ENCODE data around the gene RC3H1. TPM values are rescaled to one million over a fixed set of nuclear protein-coding genes. Genes with fewer than 3 reads are reported as not detected.

The RC3H1 gene
- total RNA-seq, 4 donors from 2014 or later: 37.3 to 49.8 (median 40.4) TPM

DNA sequence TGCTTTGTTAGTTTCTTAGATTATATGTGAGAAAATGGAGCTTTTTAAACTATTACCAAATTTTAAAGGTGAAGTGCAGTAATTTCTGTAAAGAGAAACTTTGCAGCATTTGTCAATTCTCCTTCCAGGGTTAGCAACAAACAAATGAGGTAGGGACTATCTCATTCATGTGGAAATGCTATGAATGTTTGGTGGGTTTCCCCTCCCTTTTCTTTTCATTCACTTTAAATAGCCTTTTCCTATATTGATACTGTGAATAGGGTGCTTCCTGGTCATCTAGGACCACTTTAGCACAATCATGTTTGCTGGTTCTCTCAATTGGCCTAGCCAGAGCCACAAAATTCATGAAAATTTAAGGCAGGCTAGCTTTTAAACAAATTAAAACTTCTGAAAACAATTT is 133.4 kb downstream of the RC3H1 start:
- no peaks in the 10 kb centered on the region for H3K27me3 ChIP-seq
- peaks cover 0 to 37% of the 10 kb centered on the region in 2 donors for H3K36me3 ChIP-seq
- no peaks in the 10 kb centered on the region for H3K4me1 ChIP-seq
- H3K4me3 ChIP-seq: no peak overlapping the region
- no peak for ATAC-seq
- no peak for TF ChIP-seq POLR2A (IDR thresholded peaks at IDR 0.05)
- TF ChIP-seq, protein P1, sequence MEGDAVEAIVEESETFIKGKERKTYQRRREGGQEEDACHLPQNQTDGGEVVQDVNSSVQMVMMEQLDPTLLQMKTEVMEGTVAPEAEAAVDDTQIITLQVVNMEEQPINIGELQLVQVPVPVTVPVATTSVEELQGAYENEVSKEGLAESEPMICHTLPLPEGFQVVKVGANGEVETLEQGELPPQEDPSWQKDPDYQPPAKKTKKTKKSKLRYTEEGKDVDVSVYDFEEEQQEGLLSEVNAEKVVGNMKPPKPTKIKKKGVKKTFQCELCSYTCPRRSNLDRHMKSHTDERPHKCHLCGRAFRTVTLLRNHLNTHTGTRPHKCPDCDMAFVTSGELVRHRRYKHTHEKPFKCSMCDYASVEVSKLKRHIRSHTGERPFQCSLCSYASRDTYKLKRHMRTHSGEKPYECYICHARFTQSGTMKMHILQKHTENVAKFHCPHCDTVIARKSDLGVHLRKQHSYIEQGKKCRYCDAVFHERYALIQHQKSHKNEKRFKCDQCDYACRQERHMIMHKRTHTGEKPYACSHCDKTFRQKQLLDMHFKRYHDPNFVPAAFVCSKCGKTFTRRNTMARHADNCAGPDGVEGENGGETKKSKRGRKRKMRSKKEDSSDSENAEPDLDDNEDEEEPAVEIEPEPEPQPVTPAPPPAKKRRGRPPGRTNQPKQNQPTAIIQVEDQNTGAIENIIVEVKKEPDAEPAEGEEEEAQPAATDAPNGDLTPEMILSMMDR (IDR thresholded peaks at IDR 0.05): no peak
- TF ChIP-seq EP300 (IDR thresholded peaks at IDR 0.05): no peak
- TF ChIP-seq POLR2AphosphoS5 (IDR thresholded peaks at IDR 0.05): no peak
- H3K27ac ChIP-seq: no peak overlapping the region
- H3K9me3 ChIP-seq: no peaks in the 10 kb centered on the region

DNA sequence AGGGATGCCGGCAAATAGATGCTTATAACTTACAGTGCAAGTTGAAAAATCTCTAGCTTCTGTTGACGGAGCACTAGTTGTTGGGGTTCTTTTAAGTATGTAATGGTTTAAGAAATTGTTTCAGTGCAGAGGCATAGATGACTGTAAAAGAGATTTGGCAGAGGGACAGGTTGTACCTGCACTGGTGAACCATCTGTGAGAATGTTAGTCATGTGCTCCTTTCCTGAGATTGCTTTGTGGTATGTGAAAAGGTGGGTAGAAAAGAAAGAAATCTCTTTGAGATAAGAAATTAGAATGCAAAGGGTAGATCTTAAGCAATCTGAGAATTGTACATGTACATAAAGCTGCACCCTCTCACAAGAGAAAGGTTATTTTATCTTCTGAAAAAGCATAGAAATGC is 134.5 kb downstream of the RC3H1 start:
- ATAC-seq: no peak
- H3K4me1 ChIP-seq: no peaks in the 10 kb centered on the region
- no peaks in the 10 kb centered on the region for H3K9me3 ChIP-seq
- TF ChIP-seq, protein P1 (IDR thresholded peaks at IDR 0.05): no peak
- TF ChIP-seq POLR2AphosphoS5 (IDR thresholded peaks at IDR 0.05) (no peak), POLR2A (IDR thresholded peaks at IDR 0.05) (no peak), EP300 (IDR thresholded peaks at IDR 0.05) (no peak)
- H3K4me3 ChIP-seq: no peak overlapping the region
- no peak overlapping the region for H3K27ac ChIP-seq
- 86 to 100% methylated on average over 2 of the region's 2 CpGs for WGBS, 2 donors (ENCODE audit: low coverage in 1 of 2)
- peaks cover 0 to 37% of the 10 kb centered on the region in 2 donors for H3K36me3 ChIP-seq
- no peaks in the 10 kb centered on the region for H3K27me3 ChIP-seq

DNA sequence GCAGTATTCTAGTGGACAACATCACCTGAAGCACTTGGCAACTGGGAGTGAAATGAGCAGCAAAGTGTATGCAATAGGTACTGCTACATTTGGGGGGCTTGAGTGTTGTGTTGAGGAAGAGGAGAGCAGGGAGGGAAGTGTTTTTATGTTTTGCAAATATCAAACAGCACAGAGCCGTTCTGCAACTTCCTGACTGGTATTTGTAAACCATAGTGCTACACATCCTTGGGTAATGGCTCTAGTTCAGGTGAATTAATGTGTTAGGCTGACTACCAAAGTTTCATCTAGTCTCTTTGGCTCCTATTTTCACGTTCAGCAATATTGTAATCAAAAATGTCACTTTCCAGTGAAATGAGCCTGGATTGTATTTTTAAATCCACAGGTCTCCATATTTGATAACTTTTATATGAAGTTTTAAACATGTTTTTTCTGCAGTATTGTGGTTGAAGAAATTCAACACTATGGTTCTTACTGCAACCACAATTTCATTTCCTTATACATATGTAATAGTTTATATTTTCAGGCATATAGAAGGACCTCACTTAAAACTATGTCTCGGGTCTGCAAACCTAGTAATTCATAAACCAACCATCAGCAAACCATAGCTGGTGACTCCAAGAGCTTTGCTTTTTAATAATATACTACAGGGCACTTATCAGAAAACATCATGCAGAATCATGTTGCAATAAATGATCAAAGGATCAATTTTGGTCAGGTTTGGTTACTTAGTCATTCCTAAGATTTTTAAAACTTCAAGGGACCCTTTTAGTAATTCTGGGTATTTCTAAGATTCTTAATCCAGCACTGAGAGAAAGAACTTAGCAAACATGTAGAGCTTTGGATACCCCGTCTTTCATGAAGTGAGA is 135.2 kb downstream of the RC3H1 start:
- peaks cover 0 to 37% of the 10 kb centered on the region in 2 donors for H3K36me3 ChIP-seq

DNA sequence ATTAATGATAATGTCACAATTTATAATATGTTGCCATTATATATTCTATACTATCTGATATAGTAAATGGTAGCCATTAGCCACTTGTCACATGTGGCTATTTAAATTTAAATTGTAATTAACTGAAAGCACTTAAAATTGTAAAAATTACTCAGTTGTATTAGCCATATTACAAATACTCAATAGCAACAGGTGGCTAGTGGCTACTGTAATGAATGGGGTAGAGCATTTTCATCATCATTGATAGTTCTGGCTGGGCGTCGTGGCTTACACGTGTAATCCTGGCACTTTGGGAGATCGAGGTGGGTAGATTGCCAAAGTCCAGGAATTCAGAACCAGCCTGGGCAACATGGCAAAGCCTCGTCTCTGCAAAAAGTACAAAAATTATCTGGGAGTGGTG is 137.5 kb downstream of the RC3H1 start:
- no peak for ATAC-seq
- WGBS, 2 donors (ENCODE audit: low coverage in 1 of 2): 70 to 83% methylated on average over 2 to 4 of the region's 5 CpGs
- no peak overlapping the region for H3K4me3 ChIP-seq
- no peaks in the 10 kb centered on the region for H3K9me3 ChIP-seq
- TF ChIP-seq EP300 (IDR thresholded peaks at IDR 0.05) (no peak), POLR2A (IDR thresholded peaks at IDR 0.05) (no peak), POLR2AphosphoS5 (IDR thresholded peaks at IDR 0.05) (no peak)
- TF ChIP-seq, protein P1 (IDR thresholded peaks at IDR 0.05): no peak
- no peaks in the 10 kb centered on the region for H3K4me1 ChIP-seq
- H3K36me3 ChIP-seq: peaks cover 0 to 50% of the 10 kb centered on the region in 2 donors
- H3K27ac ChIP-seq: no peak overlapping the region
- H3K27me3 ChIP-seq: no peaks in the 10 kb centered on the region

More for the DNA sequence above, 135.2 kb downstream of the RC3H1 start:
- H3K9me3 ChIP-seq: no peaks in the 10 kb centered on the region
- H3K27ac ChIP-seq: no peak overlapping the region
- H3K4me3 ChIP-seq: no peak overlapping the region
- H3K4me1 ChIP-seq: no peaks in the 10 kb centered on the region
- ATAC-seq: no peak
- no peaks in the 10 kb centered on the region for H3K27me3 ChIP-seq
- TF ChIP-seq EP300 (IDR thresholded peaks at IDR 0.05): no peak
- 85 to 86% methylated on average over 3 to 4 of the region's 4 CpGs for WGBS, 2 donors (ENCODE audit: low coverage in 1 of 2)

Small RNA genes lying within 50 kb of the gene (small RNA-seq; reads per million reads assigned to genes)
- gene RNA5SP67: 0.09 to 1.3 (median 0.44) reads per million in 4 donors
- gene RNA5SP68: 0 to 6.3 (median 0) reads per million in 4 donors

Other genes with a start within 250 kb of the RC3H1 start
- 1 to 10 TPM; 6.4 to 8.7 (median 7.1) TPM for gene DARS2, start 197.7 kb downstream of the RC3H1 start, total RNA-seq
- gene CENPL, start 197.5 kb downstream of the RC3H1 start, total RNA-seq: 1 to 10 TPM; 4.8 to 6.5 (median 6.2) TPM
- 100 to 1,000 TPM; 104 to 330 (median 210) TPM for gene GAS5, start 154.4 kb downstream of the RC3H1 start, total RNA-seq
- 10 to 100 TPM in 1 of 4 donors, 1 to 10 TPM in 3; 6.6 to 11.4 (median 8.8) TPM for gene ZBTB37, start 154.0 kb downstream of the RC3H1 start, total RNA-seq
- gene SERPINC1, start 105.0 kb downstream of the RC3H1 start, total RNA-seq: not detected
- 100 to 1,000 TPM in 1 of 4 donors, 10 to 100 TPM in 3; 31.2 to 115 (median 62.5) TPM for gene RABGAP1L, start 137.2 kb upstream of the RC3H1 start, total RNA-seq

Data from gastroesophageal sphincter (tissue), 4 donors.